NCI-H82 (cell line): ENCODE measurements around the gene CCDC183.
"Not testable (repeated sequence)": the region's sequence is repeated elsewhere in the genome, so short reads cannot be mapped to it uniquely, and the experiment has no call there.

Source experiments
- DNase-seq: peaks from one replicate; lab custom pipeline; 2025; lab: John Stamatoyannopoulos, UW

CCDC183 gene

GRCh38 chr9:136802321-136802720 lies 6.2 kb downstream of the CCDC183 start:
- DNase-seq: no peak

GRCh38 chr9:136803009-136803550 lies 6.9 kb downstream of the CCDC183 start:
- not testable (repeated sequence) for DNase-seq

- DNase-seq: peak; percentile 62
Observed at GRCh38 chr9:136803551-136804508, 7.7 kb downstream of the CCDC183 start.

- no peak for DNase-seq
Observed at GRCh38 chr9:136804509-136805206, 8.5 kb downstream of the CCDC183 start.

GRCh38 chr9:136805207-136805740 lies 9.1 kb downstream of the CCDC183 start:
- DNase-seq: peak; percentile 47

GRCh38 chr9:136806067-136806466 lies 9.9 kb downstream of the CCDC183 start:
- DNase-seq: no peak

- no peak for DNase-seq
Observed at GRCh38 chr9:136806631-136807201, 10.6 kb downstream of the CCDC183 start.

GRCh38 chr9:136807281-136808074 lies 11.3 kb downstream of the CCDC183 start, which contains the start of gene RABL6:
RABL6 (plus strand) TSS chr9:136807948; CDS start chr9:136808197, 249 bp downstream.
- DNase-seq: peak; percentile 79

- DNase-seq: no peak
Observed at GRCh38 chr9:136808075-136808805, 12.1 kb downstream of the CCDC183 start.

GRCh38 chr9:136808806-136809158 lies 12.6 kb downstream of the CCDC183 start:
- peak; percentile 17 for DNase-seq

GRCh38 chr9:136814725-136815421 lies 18.7 kb downstream of the CCDC183 start:
- no peak for DNase-seq

GRCh38 chr9:136815422-136815782 lies 19.3 kb downstream of the CCDC183 start:
- DNase-seq: no peak

GRCh38 chr9:136820971-136821825 lies 25.1 kb downstream of the CCDC183 start:
- no peak for DNase-seq

- no peak for DNase-seq
Observed at GRCh38 chr9:136821826-136822544, 25.8 kb downstream of the CCDC183 start.

- no peak for DNase-seq
Observed at GRCh38 chr9:136823136-136824046, 27.3 kb downstream of the CCDC183 start.

- DNase-seq: no peak
Observed at GRCh38 chr9:136824496-136825225, 28.5 kb downstream of the CCDC183 start.
